SK-N-MC (cell line): ENCODE data around the gene CIT.

ENCODE experiments used
- EZH2 ChIP-seq: fragments of 200-600 bp; sonication (generic); IDR thresholded peaks from one replicate; pipeline ENCODE4 v1.6.1; 2017; ENCODE audit warnings: antibody characterized with exemption
- FOXP2 ChIP-seq: optimal IDR thresholded peaks from 2 replicates; pipeline ENCODE3; 2011; ENCODE audit warnings: mild to moderate bottlenecking, moderate library complexity; ENCODE audit not compliant: insufficient read depth; ENCODE audit errors: extremely low read length, control extremely low read depth
- POLR2AphosphoS5 ChIP-seq: IDR thresholded peaks from 2 replicates; pipeline ENCODE4 v1.6.1; 2012; ENCODE audit warnings: mild to moderate bottlenecking, low read depth, low read length, borderline replicate concordance

DNA sequence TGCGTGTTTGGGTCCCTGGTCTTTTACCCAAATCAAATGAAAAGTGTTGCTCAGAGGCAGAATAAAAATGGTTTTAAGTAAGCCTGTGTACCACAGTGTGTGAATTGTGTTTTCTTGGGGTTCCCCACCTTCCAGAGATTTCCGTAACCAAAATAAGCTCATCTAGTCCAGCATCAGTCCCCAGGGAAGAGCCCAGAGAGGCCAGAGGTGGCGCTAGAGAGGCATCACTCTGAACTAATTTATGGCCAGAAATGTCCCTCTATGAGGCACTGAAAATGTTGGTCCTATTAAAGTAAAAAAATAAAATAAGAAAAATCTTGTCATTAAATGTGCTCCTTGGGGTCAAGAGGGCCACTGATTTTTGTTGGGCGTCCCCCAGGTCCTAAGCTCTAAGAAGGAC, 234.1 kb downstream of the CIT start:
- TF ChIP-seq EZH2 = no peak
- no peak for TF ChIP-seq POLR2AphosphoS5
- no peak for TF ChIP-seq FOXP2
